Measurements from ENCODE around the gene GAN.
"Not testable (repeated sequence)": the region's sequence is repeated elsewhere in the genome, so short reads cannot be mapped to it uniquely, and the experiment has no call there.

GAN gene

DNA sequence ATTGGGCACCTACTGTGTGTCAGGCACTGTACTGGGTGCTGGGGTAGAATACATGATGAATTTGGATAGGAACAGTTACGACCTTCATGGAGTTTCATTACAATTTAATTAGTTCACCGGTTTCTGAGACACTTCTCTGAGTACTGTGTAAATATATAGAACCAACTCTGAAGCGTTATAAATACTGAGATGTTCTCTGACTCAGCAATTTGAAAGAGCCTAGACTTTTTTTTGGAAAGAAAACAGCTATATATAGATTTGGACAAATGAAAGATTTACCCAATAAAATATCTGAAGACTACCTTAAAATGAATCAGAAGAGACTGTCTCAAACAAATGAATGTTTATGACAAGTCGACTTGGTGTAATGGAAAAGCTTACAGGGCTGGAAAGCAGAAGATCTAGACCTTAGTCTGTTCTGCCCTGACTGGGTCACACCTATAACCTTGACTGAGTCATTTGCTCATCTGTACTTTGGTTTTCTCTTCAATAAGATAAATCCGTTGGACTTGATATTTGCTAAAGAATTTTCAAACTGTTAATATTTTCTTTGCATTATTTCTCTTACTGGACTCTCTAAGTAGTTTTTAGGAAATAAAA lies 4.6 kb upstream of the GAN start:
- DNase-seq = no peak

DNA sequence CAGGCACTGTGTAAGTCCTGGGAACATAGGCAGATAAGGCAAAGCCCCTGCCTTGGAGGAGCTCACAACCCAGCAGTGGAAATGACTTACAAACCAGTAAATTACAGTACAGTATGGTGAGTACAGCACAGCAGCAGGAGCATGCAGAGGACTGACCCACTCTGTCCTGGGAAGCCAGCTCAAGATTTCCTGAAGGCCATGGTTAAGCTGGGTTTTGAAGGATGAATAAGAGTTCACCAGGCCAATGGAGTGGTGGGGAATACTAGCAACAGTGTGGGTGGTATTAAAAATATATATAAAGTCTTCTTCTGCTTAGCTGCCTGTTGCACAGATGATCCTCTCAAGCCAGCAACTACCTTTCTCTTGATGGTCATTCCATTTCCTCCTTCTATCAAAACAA lies 3.0 kb upstream of the GAN start:
- DNase-seq = no peak

DNA sequence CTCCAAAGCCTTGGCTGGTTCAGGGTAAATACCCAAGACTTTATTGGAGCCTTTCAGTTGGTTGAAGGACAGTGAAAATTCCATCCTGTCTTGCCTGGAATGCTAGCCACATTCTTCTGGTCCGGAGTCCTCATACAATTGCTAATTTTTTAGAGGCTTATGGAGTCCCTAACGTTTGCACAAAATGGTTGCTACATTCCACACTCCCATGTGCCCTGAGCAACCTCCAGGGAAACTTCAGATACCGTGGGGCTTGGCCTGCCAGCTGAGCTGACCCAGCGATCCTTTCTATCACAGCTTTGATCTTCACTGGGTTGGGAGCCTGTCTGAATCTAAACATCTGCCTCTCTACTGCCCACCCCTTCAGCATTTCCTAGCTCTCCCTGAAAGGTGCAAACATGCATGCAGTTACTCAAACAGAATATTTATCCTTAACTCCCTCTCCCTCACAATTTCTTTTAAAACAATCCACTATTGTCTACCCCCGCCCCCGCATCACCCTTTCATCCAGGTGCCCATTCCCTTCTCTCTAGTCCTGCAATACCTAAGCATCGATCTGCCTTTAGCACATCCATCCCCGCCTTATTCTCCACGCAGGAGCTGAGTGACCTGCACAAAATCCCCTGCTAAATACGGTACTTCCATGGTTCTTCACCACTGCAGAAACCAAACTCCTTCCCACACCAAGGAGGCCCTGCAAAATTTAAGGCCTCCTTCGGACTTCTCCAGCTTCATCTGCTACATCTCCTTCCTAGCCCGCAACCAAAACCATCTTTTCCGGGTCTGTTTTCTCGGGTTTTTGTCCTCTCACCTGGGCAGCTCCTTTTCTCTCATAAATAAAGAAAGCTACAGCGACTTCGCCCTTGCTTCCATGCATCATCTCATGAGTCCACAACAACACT lies 810 bp upstream of the GAN start:
- DNase-seq = no peak

DNA sequence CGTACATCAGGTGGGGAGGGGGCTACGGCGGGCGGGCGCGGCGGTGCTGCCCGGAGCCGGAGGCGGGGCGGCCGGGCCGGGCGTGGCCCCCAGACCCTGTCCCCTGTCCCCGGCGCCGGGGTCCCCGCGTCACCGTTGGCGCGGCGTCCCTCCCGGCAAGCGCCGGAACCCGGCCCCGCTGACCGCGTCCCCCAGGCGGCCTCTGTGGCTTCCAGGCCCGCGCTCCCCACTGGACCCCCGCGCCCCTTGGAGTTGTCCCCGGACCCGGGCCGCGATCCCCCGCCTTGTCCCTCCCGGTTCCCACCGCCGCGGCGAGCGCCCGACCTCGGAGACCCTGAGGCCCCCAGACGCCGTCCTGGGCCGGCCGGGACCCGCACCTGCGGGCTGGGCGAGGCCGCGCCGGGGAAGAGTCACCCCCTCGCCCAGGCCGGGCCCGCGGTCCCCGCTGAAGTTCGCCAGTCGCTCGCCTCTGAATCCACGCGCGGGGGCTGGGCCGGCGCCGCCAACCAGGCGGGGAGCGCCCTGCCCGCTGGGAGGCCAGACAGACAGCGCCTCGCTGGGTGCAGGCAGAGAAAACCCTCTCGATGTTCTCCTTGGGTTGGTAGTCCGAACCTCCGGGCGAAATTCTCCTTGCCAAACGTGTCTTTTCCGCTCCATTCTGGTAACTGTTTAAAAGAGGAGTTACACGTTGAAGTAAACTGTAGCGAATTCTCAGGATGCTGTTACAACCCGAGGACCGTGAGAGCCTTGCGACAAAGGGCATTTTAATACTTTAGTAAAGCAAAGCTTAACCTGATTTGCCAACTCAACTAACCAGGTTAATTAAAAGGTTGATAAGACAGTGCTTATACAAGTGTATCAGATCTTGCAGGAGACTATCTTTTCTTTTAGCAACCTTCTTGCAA lies 761 bp downstream of the GAN start:
- no peak for DNase-seq

DNA sequence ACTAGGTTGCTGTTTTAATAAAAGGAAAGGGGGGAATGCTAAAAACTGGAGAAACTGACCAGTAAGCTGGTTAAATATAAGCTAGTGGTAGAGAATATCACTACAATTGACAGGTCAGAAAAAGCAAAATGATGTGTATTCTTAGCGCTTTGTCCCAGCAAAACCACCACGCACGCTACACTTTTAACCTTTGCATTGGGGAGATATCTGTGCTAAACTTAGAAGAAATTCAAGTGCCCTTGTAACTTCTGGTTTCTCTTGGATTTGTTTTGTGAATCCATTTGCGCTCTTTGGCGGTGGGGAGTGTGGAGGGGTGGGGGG lies 1.4 kb downstream of the GAN start:
- no peak for DNase-seq

DNA sequence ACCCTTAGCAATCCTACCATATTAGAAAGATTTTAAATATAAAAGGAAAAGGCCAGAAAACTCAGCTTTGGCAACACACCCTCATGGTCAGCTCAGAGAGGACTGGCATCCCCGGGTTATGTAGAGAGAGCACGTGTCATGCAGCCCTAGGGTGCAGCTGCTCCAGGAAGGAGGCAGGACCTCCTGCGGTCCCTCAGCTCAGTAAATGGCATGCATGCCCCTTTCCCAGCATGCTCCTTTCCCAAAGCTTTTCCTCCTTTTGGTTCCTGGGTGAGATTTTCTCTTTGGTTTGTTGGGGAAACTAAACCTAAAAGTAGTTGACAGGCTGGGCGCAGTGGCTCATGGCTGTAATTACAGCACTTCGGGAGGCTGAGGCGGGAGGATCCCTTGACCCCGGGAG lies 3.9 kb downstream of the GAN start:
- no peak for DNase-seq

DNA sequence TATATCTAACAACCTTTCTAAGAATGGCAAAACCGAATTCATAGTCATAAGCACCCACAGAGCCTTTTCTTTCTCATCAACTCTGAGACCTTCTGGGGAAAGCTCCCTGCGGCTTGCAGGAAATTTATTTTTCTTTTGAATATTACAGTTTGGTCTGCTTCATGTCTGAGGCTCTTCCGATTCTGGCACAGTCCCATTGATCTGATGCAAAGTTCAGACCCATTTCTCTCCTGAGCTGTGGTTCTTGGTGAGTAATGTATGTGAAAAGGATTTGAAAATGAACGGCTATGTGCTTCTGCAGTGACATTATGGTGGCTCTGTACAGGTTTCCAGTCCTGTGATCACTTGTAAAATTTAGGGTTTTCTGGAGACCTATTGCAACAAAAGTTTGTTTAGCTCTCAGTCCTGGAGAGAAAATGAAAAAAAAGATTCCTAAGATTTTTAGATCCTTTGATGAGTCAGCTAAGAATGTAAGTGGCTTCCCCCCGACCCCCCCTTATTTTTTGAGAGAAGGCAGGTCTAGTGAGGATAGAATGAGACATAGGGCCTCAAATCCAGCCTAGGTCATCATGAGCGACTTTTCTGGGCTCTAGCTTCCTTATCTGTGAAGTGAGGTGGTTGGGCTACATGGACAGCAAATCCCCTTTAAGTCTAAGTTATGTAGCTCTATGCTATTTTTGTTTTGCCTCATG lies 4.6 kb downstream of the GAN start:
- no peak for DNase-seq

DNA sequence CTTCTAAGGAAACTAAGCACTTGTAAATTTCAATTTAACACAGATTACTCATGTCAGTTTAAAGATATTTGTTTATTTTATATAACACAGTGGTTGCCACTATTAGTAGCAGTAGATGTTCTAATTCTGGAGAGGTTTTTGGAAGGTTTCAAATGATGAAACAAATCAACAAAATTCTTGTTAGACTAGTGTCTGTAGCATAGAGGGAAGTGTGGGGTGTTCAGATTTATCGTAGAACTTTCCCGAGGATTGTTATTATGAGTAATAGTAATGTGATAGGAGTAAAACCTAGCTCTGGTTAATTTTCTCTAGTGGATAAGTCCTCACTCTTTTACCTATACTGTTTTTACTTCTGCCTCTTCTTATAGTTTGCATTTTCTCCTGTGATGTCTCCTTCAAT lies 6.3 kb downstream of the GAN start:
- no peak for DNase-seq

DNA sequence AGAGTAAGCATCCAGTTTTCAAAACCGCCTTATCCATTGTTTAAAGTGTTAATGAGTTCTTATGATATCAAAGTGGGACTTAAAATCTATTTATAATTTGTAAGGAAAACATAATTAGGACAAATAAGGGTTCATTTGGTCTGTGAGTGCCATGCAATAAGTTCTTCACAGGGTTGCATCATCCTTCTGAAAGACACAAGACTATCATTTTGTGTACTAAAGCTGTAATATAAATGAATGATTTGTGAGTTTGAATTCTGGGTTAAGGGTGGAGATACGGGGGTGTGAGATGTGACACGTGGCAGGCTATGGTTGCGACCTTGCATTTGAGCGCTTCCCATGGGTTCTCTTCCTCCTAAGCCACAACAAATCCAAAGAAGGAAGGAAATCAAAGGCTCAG lies 6.8 kb downstream of the GAN start:
- no peak for DNase-seq

DNA sequence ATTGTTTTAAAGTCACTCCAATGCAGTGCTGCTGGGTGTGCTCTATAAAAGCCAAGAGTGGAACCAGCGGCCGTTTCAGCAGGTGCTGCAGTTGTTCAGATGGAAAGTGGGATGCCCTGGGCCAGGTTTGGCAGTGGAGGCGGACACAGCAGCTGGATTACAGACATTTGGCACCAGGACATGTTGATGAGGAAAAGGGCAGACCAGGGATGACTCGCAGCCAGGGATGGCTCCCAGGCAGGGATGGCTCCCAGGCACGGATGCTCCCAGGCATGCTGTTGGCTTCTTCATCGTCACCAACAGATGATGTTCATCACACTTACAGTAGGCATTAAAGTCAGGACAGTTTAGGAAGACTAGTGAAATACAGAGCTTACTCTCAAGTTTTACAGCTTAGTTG lies 10.0 kb downstream of the GAN start:
- no peak for DNase-seq

DNA sequence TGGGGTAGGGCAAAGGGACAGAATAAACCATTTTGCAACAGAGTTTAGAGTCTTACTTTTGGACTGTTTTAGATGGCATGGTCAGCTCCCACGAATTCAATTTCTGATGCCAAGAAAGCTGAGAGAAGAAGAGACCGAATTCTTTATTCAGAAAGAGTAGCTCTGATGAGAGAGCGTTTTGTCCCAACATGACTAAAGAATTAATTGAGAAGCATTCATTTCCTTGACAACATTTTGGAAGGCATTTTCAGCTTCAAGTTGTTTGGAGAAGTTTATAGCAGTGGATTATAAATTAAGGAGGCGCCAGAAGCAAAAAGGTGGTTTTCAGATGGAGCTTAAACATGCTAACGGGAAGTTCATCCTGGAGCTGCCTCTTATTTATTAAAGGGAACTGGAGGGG lies 12.2 kb downstream of the GAN start:
- no peak for DNase-seq

DNA sequence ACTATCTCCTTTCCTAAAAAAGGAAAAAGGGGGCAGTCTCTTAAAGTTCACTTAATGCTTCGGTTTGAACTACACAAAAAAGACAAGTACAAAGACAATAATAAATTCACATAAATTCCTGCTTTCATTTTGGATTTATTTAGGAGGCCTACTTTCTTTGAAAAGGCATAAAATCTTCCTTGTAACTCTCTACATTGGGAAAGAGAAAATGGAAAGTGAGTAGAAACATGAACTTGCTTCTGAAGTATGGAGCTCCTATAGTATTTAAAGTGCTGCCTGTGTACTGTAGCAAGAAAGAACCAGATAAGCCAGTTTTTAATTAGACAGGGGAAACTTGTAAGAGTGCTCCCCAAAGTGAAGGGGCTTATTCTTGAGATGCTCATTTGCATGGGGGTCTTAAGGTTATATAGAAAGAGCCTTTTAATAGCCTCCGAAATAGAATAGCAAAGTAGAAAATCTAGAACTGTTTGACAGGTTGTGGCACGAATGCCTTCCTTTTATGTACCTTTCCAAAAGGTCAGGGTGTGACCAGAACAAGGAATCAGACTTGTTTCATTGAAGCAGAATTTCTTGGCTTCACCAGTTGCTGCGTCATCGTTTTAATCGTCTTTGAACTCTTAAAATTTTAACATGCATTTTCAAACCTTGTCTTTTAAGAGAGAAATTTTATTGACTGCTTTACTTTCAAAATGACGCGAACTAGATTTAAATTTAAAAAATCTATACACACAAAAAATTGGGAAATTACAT lies 12.9 kb downstream of the GAN start:
- DNase-seq = no peak

DNA sequence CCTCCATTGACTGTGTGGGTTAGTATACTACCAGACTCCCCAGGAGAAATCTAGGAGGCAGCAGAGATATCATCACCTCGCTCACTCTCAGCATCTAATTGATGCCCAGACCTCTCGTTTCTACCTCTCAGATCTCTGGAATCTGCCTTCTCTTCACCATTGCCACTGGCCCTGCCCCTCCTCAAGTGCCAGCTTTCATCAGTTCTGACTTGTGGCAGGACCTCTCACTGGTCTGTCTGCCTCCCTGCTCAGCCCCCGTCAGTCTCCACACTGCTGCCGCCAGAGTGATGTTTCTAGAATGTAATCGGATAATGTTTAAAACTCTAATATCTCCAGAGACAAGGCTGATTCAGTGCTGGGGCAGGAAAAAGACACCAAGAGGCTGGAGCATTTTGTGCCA lies 15.2 kb downstream of the GAN start:
- no peak for DNase-seq

DNA sequence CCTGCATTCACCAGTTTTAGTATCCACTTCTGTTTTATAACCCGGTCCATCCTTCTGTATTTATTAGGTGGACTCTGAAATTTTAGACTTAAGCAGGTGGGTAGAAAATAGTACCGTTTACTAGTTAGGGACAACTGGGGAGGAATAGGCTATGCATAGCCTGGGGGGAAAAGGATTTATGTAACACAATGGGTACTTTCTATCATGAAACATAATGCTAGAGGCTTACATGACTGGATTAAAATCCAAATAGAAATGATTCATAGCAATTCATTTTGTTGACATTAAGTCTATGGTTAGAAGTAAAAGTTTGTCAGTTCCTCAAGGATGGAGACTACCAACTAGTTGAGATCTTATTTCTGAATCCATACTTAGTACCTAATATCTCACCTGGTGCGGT lies 18.6 kb downstream of the GAN start:
- DNase-seq = no peak

DNA sequence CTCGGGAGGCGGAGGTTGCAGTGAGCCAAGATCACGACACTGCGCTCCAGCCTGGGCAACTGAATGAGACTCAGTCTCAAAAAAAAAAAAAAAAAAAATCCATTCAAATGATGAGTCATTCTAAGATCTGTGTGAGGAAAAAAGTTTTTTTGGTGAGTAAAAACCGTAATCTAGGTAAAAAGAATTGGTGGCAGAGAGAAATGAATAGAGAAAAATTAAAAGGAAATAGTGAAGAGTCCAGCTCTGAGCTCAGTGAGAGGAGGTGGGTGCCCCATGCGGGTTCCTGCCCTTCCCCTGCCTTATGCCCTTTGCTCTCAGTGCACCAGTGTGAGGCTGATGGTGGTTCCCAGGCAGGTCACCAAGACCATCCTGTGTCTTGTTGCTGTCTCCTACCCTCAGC lies 20.9 kb downstream of the GAN start:
- DNase-seq = no peak

DNA sequence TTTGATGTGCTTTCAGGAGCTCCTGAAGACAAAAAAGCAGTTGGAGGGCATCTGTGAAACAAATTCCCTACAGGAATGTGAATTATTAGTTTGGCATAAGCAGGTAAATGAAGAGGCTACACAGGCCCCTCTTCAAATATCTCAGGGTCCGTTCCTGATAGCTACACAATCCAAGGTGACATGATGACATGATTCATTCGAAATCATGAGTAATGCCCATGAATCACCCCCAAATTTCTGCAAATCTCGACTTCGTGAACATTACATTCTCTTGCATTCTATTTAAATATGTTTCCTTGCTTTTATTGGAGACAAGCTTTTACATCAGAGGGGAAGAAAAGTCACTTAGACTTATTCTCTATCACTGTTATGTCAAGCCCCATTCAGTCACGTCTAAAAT lies 22.3 kb downstream of the GAN start:
- no peak for DNase-seq

DNA sequence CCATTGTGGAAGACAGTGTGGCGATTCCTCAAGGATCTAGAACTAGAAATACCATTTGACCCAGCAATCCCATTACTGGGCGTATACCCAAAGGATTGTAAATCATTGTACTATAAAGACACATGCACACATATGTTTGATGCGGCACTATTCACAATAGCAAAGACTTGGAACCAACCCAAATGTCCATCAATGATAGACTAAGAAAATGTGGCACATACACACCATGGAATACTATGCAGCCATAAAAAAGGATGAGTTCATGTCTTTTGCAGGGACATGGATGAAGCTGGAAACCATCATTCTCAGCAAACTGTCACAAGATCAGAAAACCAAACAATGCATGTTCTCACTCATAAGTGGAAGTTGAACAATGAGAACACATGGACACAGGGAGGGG lies 30.4 kb downstream of the GAN start:
- DNase-seq = not testable (repeated sequence)

DNA sequence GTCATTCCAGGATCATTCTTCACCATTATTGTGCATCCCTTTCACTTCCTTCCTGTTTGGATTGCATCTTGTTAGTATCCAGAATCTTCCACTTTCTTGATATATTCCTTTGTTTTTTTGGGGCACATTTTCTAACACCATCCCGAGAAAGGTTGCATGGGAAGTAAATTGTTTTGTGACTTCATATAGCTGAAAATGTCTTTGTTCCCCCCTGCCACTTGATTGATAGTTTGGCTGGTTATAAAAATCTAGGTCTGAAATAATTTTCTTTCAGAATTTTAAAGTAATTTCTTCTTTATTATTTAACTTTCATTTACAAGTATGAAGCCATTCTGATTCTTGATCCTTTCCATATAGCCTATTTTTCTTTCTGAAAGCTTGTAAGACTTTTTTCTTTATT lies 32.7 kb downstream of the GAN start:
- DNase-seq = no peak

DNA sequence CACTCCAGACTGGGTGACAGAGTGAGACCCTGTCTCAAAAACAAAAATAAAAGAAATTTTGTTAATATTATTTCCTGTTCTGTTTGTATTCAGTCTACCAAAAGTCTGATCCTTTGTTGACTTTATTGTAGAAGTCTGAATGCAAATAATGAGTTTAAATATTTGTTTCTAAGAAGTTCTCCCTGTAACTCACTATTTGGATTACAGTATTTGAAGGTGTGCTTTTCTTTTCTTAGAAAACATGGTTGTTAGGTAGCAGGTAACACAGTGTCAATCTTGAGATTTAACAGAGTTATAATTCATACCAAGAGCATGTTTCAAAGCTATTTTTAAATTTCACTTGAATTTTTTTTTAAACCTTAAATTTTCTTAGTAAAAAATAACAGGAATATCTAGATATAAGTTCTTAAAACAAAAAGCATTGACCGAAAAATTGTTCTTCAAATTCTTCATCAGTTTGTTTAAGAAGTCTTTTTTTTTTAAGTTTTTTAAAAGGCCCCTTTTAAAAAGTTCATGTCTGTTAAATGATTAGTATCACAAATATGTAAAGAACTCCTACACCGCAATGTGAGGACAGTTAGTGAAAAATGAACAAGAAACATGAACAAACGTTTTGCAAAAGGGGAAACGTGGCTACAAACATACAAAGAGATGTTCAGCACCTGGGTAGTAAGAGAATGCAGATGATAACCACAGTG lies 35.0 kb downstream of the GAN start:
- no peak for DNase-seq

DNA sequence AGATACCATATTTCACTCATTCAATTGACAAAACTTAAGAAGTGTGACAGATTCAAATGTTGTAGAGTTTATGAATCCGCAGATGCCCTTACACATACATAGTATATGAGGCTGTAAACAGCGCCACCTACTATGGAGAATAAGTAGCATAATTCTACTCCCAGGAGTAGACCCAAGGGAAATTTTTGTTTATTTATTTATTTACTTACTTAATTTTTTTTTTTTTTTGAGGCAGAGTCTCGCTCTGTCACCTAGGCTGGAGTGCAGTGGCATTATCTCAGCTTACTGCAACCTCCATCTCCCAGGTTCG lies 35.5 kb downstream of the GAN start:
- DNase-seq = no peak

DNA sequence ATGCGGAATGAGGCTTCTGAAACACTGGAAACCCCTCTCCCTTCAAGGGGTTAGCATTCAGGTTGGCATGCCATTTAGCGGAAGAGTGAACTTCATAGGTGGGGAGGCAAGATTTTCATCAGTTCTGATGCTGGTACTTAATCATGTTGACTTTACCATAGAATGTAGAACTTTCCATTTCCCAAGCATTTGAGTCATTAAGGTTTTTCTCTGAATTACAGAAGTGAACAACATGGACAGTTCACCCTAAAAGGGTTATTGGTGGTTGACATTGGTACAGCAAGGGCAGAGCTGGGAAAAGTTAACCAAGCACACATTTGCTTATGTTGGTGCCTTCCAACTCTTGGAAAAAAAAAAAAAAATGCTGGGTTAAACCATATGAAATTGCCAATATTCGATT lies 39.1 kb downstream of the GAN start:
- DNase-seq = no peak

DNA sequence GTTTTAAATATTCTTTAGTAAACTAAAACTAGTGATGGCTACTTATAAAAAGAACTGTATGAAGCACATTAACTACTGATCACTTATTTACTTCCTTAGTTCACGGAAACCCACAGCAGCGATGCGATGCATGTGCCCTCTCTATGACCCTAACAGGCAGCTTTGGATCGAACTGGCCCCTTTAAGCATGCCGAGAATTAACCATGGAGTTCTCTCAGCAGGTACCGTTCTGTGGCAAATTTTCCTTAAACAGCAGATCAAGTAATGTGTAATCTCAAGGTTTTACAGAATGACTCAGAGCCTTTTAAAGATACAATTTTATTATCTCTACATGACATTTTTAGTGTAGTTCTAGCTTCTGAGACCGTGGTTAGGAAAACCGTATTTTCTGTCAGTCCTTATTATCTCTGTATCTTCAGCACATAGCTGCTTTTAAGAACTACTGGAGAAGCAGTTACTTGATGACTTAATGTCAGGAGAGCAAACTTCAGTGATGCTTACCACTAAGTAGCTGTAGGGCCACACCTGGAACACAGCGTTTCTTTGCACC lies 43.0 kb downstream of the GAN start:
- no peak for DNase-seq

Data from NCI-H187 treated with DMSO at 0.1 percent for 48 hours (cell line).